ENCODE results near the gene APOBEC3C.
A peak's percentile ranks its signal among the peaks of the same experiment; 100 is the strongest.

The APOBEC3C gene

GRCh38 chr22:39013942-39014722 lies at the start of gene APOBEC3C:
APOBEC3C (plus strand) TSS chr22:39014257; CDS start chr22:39014363, 106 bp downstream.
- TF ChIP-seq CTCF (IDR thresholded peaks at IDR 0.05; ENCODE audit: borderline replicate concordance, insufficient read depth, low read depth, low read length) = no peak
- peak within 1 kb of the TSS; percentile 54 for H3K4me3 ChIP-seq (ENCODE audit: low read depth, low read length)

- no peak overlapping the region for H3K4me3 ChIP-seq (ENCODE audit: low read depth, low read length)
- no peak for TF ChIP-seq CTCF (IDR thresholded peaks at IDR 0.05; ENCODE audit: borderline replicate concordance, insufficient read depth, low read depth, low read length)
Observed at GRCh38 chr22:38964306-38964705, 49.8 kb upstream of the APOBEC3C start.

- H3K4me3 ChIP-seq (ENCODE audit: low read depth, low read length) = no peak overlapping the region
- no peak for TF ChIP-seq CTCF (IDR thresholded peaks at IDR 0.05; ENCODE audit: borderline replicate concordance, insufficient read depth, low read depth, low read length)
Observed at GRCh38 chr22:38964989-38965388, 49.1 kb upstream of the APOBEC3C start.

GRCh38 chr22:38965614-38966379 lies 48.3 kb upstream of the APOBEC3C start:
- no peak overlapping the region for H3K4me3 ChIP-seq (ENCODE audit: low read depth, low read length)
- no peak for TF ChIP-seq CTCF (IDR thresholded peaks at IDR 0.05; ENCODE audit: borderline replicate concordance, insufficient read depth, low read depth, low read length)

- TF ChIP-seq CTCF (IDR thresholded peaks at IDR 0.05; ENCODE audit: borderline replicate concordance, insufficient read depth, low read depth, low read length) = no peak
- no peak overlapping the region for H3K4me3 ChIP-seq (ENCODE audit: low read depth, low read length)
Observed at GRCh38 chr22:38966380-38966702, 47.7 kb upstream of the APOBEC3C start.

GRCh38 chr22:38966942-38967341 lies 47.1 kb upstream of the APOBEC3C start:
- H3K4me3 ChIP-seq (ENCODE audit: low read depth, low read length) = no peak overlapping the region
- TF ChIP-seq CTCF (IDR thresholded peaks at IDR 0.05; ENCODE audit: borderline replicate concordance, insufficient read depth, low read depth, low read length) = no peak
